Neuronal stem cell (in vitro differentiated cells): ENCODE data around the gene SELENOM.
"Not testable (repeated sequence)": the region's sequence is repeated elsewhere in the genome, so short reads cannot be mapped to it uniquely, and the experiment has no call there.

Source experiments
- DNase-seq: peaks from one replicate; pipeline ENCODE4 v3.0.0-alpha.2; 2013; ENCODE audit warnings: low spot score
- H2AFZ ChIP-seq: one replicate; pipeline ENCODE4 v1.6.1; 2013; ENCODE audit warnings: mild to moderate bottlenecking, low read length, inconsistent platforms
- H2AK5ac ChIP-seq: 2 replicates; pipeline ENCODE4 v1.6.1; 2013; ENCODE audit warnings: low read depth, mild to moderate bottlenecking, inconsistent platforms, low read length, moderate library complexity, mixed read lengths
- H2BK120ac ChIP-seq: 2 replicates; pipeline ENCODE4 v1.6.1; 2013; ENCODE audit warnings: low read depth, mild to moderate bottlenecking, inconsistent platforms, low read length, moderate library complexity, mixed read lengths
- H2BK12ac ChIP-seq: one replicate; pipeline ENCODE4 v1.6.1; 2013; ENCODE audit warnings: low read length, inconsistent platforms
- H2BK15ac ChIP-seq: 2 replicates; pipeline ENCODE4 v1.6.1; 2013; ENCODE audit warnings: mild to moderate bottlenecking, low read length, inconsistent platforms, mixed read lengths
- H2BK5ac ChIP-seq: one replicate; pipeline ENCODE4 v1.6.1; 2013; ENCODE audit warnings: inconsistent platforms, mild to moderate bottlenecking, low read length, moderate library complexity
- H3K14ac ChIP-seq: one replicate; pipeline ENCODE4 v1.6.1; 2013; ENCODE audit warnings: low read length, inconsistent platforms
- H3K18ac ChIP-seq: 2 replicates; pipeline ENCODE4 v1.6.1; 2013; ENCODE audit warnings: low read length, inconsistent platforms
- H3K23ac ChIP-seq: 2 replicates; pipeline ENCODE4 v1.6.1; 2013; ENCODE audit warnings: low read depth, mild to moderate bottlenecking, mixed read lengths, low read length, inconsistent platforms; ENCODE audit not compliant: poor library complexity
- H3K27ac ChIP-seq: replicated peaks from 3 replicates; pipeline ENCODE4 v1.5.1; 2013; ENCODE audit warnings: low read length, inconsistent platforms
- H3K27me3 ChIP-seq, 3 experiments: 2 replicates each; pipeline ENCODE4 v1.6.1; 2013; ENCODE audit warnings: low read length in 3 of 3, mild to moderate bottlenecking in 2 of 3, inconsistent platforms in 1 of 3, low read depth in 1 of 3, mixed read lengths in 1 of 3, moderate library complexity in 1 of 3; ENCODE audit not compliant: control insufficient read depth in 3 of 3, insufficient read depth in 3 of 3
- H3K36me3 ChIP-seq, 2 donors: replicated peaks in 1 of 2; 2 replicates each; pipeline ENCODE4 v1.6.1; 2013; ENCODE audit warnings: low read length in 2 of 2; ENCODE audit not compliant: control insufficient read depth in 2 of 2, insufficient read depth in 2 of 2
- H3K4ac ChIP-seq: 2 replicates; pipeline ENCODE4 v1.6.1; 2013; ENCODE audit warnings: inconsistent platforms, mild to moderate bottlenecking, low read length, moderate library complexity
- H3K4me1 ChIP-seq, 2 donors: 1 replicate in 1 of 2; 2 replicates in 1 of 2; pipeline ENCODE4 v1.6.1; 2013; ENCODE audit warnings: low read length in 2 of 2, low read depth in 1 of 2; ENCODE audit not compliant: control insufficient read depth in 2 of 2, insufficient read depth in 1 of 2
- H3K4me2 ChIP-seq: one replicate; pipeline ENCODE4 v1.6.1; 2013; ENCODE audit warnings: mild to moderate bottlenecking, low read length, inconsistent platforms; ENCODE audit not compliant: insufficient read depth, poor library complexity, severe bottlenecking
- H3K4me3 ChIP-seq, 2 donors: 2 replicates each; pipeline ENCODE4 v1.5.1; 2013; ENCODE audit warnings: low read length in 2 of 2, mild to moderate bottlenecking in 2 of 2, inconsistent platforms in 1 of 2, moderate library complexity in 1 of 2
- H3K79me1 ChIP-seq: one replicate; pipeline ENCODE4 v1.6.1; 2013; ENCODE audit warnings: low read depth, mild to moderate bottlenecking, inconsistent platforms, low read length, moderate library complexity
- H3K9ac ChIP-seq: one replicate; pipeline ENCODE4 v1.6.1; 2013; ENCODE audit warnings: mild to moderate bottlenecking, low read depth, low read length, inconsistent platforms; ENCODE audit not compliant: poor library complexity
- H3K9me3 ChIP-seq, 2 donors: replicated peaks in 1 of 2; 2 replicates each; pipeline versions ENCODE3 to v1.6.1; 2013; ENCODE audit warnings: low read length in 2 of 2, mild to moderate bottlenecking in 2 of 2, inconsistent platforms in 1 of 2, low read depth in 1 of 2, mixed read lengths in 1 of 2, moderate library complexity in 1 of 2; ENCODE audit not compliant: control insufficient read depth in 2 of 2, insufficient read depth in 1 of 2
- H4K8ac ChIP-seq: one replicate; pipeline ENCODE4 v1.6.1; 2013; ENCODE audit warnings: low read depth, mild to moderate bottlenecking, inconsistent platforms, low read length, moderate library complexity
- H4K91ac ChIP-seq: one replicate; pipeline ENCODE4 v1.6.1; 2013; ENCODE audit warnings: low read length, low read depth, mild to moderate bottlenecking, inconsistent platforms; ENCODE audit not compliant: poor library complexity
- WGBS, 2 donors: extraction: QIAGEN DNeasy Blood & Tissue Kit; methylation state at CpG; one replicate each; pipeline ENCODE4 v1.1.7; 2013; ENCODE audit warnings: missing lambda C conversion rate in 2 of 2, mixed read lengths in 1 of 2; ENCODE audit not compliant: insufficient read length in 2 of 2, insufficient replicate concordance in 1 of 2; ENCODE audit errors: extremely low coverage in 2 of 2; 5-methylcytosine and 5-hydroxymethylcytosine counted together

Gene SELENOM

GRCh38 chr22:31079095-31079642 lies 28.2 kb downstream of the SELENOM start:
- Histone ChIP-seq H3K27ac (no peak overlapping the region), H3K18ac (no peak overlapping the region), H2BK15ac (no peak overlapping the region), H3K4me2 (no peak overlapping the region), H3K4me3 (no peak overlapping the region), H3K14ac (no peak overlapping the region), H2AK5ac (peak overlapping the region; percentile 24), H3K4ac (no peak overlapping the region), H3K4me1 (peaks cover 8 to 19% of the 10 kb centered on the region in 2 donors), H3K9me3 (no peaks in the 10 kb centered on the region), H3K79me1 (peaks cover under 1% of the 10 kb centered on the region), H2BK5ac (no peak overlapping the region), H2BK12ac (no peak overlapping the region), H2AFZ (no peak overlapping the region), H4K8ac (no peak overlapping the region), H3K27me3 (no peaks in the 10 kb centered on the region), H4K91ac (no peak overlapping the region), H3K23ac (no peak overlapping the region), H2BK120ac (no peak overlapping the region), H3K9ac (no peak overlapping the region), H3K36me3 (peaks cover 0 to 4% of the 10 kb centered on the region in 2 donors)
- no CpG with 5 or more reads among the region's 12 CpGs for WGBS, 2 donors
- no peak for DNase-seq

GRCh38 chr22:31078389-31078788 lies 29.0 kb downstream of the SELENOM start:
- H3K18ac ChIP-seq, H3K4me2 ChIP-seq, H2AFZ ChIP-seq, H2BK15ac ChIP-seq, DNase-seq, H3K23ac ChIP-seq, H3K9ac ChIP-seq, H2BK120ac ChIP-seq, H3K27ac ChIP-seq, H2BK5ac ChIP-seq, H3K4ac ChIP-seq, H3K14ac ChIP-seq, H3K4me3 ChIP-seq, H4K8ac ChIP-seq, H2BK12ac ChIP-seq, H3K79me1 ChIP-seq, H4K91ac ChIP-seq, H3K9me3 ChIP-seq, H3K27me3 ChIP-seq, H3K36me3 ChIP-seq, H2AK5ac ChIP-seq: not testable (repeated sequence)
- no CpG with 5 or more reads among the region's 2 CpGs for WGBS, 2 donors
- peaks cover 8 to 15% of the 10 kb centered on the region in 2 donors for H3K4me1 ChIP-seq

DNA sequence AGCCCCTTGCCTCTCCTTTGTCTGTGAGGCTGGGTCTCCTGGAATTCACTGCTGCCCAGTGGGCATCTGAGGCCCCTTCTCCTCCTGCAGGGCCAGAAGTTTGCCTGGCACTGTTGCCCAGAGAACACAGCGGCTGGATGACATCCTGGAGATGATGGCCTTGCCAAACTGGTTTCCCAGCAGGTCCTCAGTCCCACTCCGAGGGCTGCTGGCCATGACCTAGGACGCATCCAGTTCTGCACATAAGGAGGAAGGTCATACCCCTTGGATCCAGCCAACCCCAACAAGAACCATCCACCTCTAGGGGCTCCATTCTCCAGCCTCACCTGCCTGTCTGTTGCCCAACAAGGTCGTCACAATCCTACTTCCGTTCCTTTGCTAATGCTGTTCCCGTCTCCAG lies 29.7 kb downstream of the SELENOM start:
- Histone ChIP-seq H3K27ac (no peak overlapping the region), H2BK5ac (no peak overlapping the region), H3K4me1 (peaks cover 8 to 15% of the 10 kb centered on the region in 2 donors), H2BK12ac (no peak overlapping the region), H4K8ac (no peak overlapping the region), H2AFZ (no peak overlapping the region), H2BK15ac (no peak overlapping the region), H3K9me3 (no peaks in the 10 kb centered on the region), H3K36me3 (no peaks in the 10 kb centered on the region), H3K9ac (no peak overlapping the region), H3K4ac (no peak overlapping the region), H3K4me2 (no peak overlapping the region), H3K18ac (no peak overlapping the region), H2BK120ac (no peak overlapping the region), H4K91ac (no peak overlapping the region), H3K27me3 (no peaks in the 10 kb centered on the region), H3K23ac (no peak overlapping the region), H3K4me3 (no peak overlapping the region), H3K79me1 (no peaks in the 10 kb centered on the region), H2AK5ac (peak overlapping the region; percentile 31), H3K14ac (peak overlapping the region; percentile 31)
- no CpG with 5 or more reads among the region's 6 CpGs for WGBS, 2 donors
- no peak for DNase-seq

- Histone ChIP-seq H3K9ac (no peak overlapping the region), H2AFZ (peak overlapping the region; percentile 45), H3K18ac (no peak overlapping the region), H3K79me1 (no peaks in the 10 kb centered on the region), H3K14ac (no peak overlapping the region), H2BK15ac (no peak overlapping the region), H3K23ac (no peak overlapping the region), H2BK5ac (no peak overlapping the region), H3K4me3 (no peak overlapping the region), H3K27ac (no peak overlapping the region), H3K4me2 (no peak overlapping the region), H3K36me3 (no peaks in the 10 kb centered on the region), H3K4ac (no peak overlapping the region), H4K91ac (no peak overlapping the region), H4K8ac (no peak overlapping the region), H3K27me3 (no peaks in the 10 kb centered on the region), H3K4me1 (peaks cover 3% of the 10 kb centered on the region in 2 donors), H2BK120ac (no peak overlapping the region), H2AK5ac (no peak overlapping the region), H2BK12ac (no peak overlapping the region), H3K9me3 (no peaks in the 10 kb centered on the region)
- WGBS, 2 donors, result no CpG with 5 or more reads among the region's 15 CpGs
- DNase-seq, result no peak
Measured at GRCh38 chr22:31075961-31076360, 31.4 kb downstream of the SELENOM start.
